Central memory CD4-positive, alpha-beta T cell (primary cell): ENCODE results near the gene RPS6KA5.

Source experiments
- DNase-seq: peaks from one replicate; pipeline ENCODE4 v3.0.0; 2022

The RPS6KA5 gene

GRCh38 chr14:91022622-91023028 is 37.8 kb downstream of the RPS6KA5 start:
- DNase-seq = peak; percentile 47

- DNase-seq = no peak
These were observed 38.3 kb downstream of the RPS6KA5 start for GRCh38 chr14:91021991-91022621.

GRCh38 chr14:91021115-91021514 is 39.3 kb downstream of the RPS6KA5 start:
- no peak for DNase-seq

- DNase-seq = no peak
These were observed 40.8 kb downstream of the RPS6KA5 start for GRCh38 chr14:91019673-91020072.

GRCh38 chr14:91018481-91018880 is 42.0 kb downstream of the RPS6KA5 start:
- no peak for DNase-seq

- no peak for DNase-seq
These were observed 43.5 kb downstream of the RPS6KA5 start for GRCh38 chr14:91016800-91017410.

GRCh38 chr14:91015435-91015834 is 45.0 kb downstream of the RPS6KA5 start:
- DNase-seq = no peak

- no peak for DNase-seq
These were observed 48.4 kb downstream of the RPS6KA5 start for GRCh38 chr14:91012045-91012444.

- no peak for DNase-seq
These were observed 50.3 kb downstream of the RPS6KA5 start for GRCh38 chr14:91010153-91010533.

- DNase-seq = peak; percentile 2
These were observed 50.8 kb downstream of the RPS6KA5 start for GRCh38 chr14:91009501-91010152.

- no peak for DNase-seq
These were observed 51.6 kb downstream of the RPS6KA5 start for GRCh38 chr14:91008759-91009409.

GRCh38 chr14:91005716-91006115 is 54.7 kb downstream of the RPS6KA5 start:
- DNase-seq = no peak

- DNase-seq = no peak
These were observed 55.5 kb downstream of the RPS6KA5 start for GRCh38 chr14:91004987-91005386.

- no peak for DNase-seq
These were observed 61.1 kb downstream of the RPS6KA5 start for GRCh38 chr14:90999299-90999698.

GRCh38 chr14:90996967-90997366 is 63.5 kb downstream of the RPS6KA5 start:
- no peak for DNase-seq

- no peak for DNase-seq
These were observed 64.7 kb downstream of the RPS6KA5 start for GRCh38 chr14:90995785-90996184.

- DNase-seq = no peak
These were observed 66.6 kb downstream of the RPS6KA5 start for GRCh38 chr14:90993792-90994191.

- DNase-seq = no peak
These were observed 68.6 kb downstream of the RPS6KA5 start for GRCh38 chr14:90991690-90992443.

- DNase-seq = no peak
These were observed 70.3 kb downstream of the RPS6KA5 start for GRCh38 chr14:90990141-90990540.

- no peak for DNase-seq
These were observed 73.3 kb downstream of the RPS6KA5 start for GRCh38 chr14:90987140-90987539.

GRCh38 chr14:90986510-90986909 is 73.9 kb downstream of the RPS6KA5 start:
- DNase-seq = no peak

- DNase-seq = no peak
These were observed 74.7 kb downstream of the RPS6KA5 start for GRCh38 chr14:90985601-90986242.

- no peak for DNase-seq
These were observed 76.9 kb downstream of the RPS6KA5 start for GRCh38 chr14:90983560-90983959.
